Activated CD8-positive, alpha-beta memory T cell treated with anti-CD3 and anti-CD28 coated beads, Interleukin-2, amount 50 U/mL, for 1 hour (primary cell): Measurements from ENCODE around the gene MRPL41.
"Not testable (repeated sequence)": the region's sequence is repeated elsewhere in the genome, so short reads cannot be mapped to it uniquely, and the experiment has no call there.

ENCODE experiments used
- DNase-seq: peaks from one replicate; pipeline ENCODE4 v3.0.0-alpha.2; 2020; ENCODE audit errors: extremely low read depth

Gene MRPL41

DNA sequence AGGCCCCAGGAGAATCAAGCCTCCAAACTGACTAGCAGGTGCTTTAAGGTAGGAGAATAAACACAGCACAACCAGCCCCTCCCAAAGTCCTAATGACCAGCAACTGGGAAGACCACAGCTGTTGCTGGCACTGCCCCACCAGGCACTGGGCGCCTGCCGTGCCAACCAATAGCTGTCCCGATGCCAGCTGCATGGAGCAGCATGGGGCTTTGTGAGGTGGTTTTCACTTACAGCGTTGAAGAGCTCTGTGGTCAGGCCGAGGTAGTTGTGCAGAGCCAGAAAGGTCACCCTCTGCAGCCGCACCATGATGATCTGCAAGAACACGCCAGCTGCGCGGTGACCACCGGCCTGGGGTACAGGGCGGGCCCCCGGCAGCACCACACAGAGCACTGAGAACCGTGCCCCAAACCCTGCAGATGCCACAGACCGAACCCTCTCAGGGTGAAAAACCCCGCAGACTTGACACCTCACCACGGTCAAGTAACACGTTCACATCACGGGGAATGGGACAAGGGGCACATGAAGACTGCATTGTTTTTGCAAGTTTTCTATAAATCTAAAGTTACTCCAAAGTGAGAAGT, 30.2 kb upstream of the MRPL41 start:
- no peak for DNase-seq

DNA sequence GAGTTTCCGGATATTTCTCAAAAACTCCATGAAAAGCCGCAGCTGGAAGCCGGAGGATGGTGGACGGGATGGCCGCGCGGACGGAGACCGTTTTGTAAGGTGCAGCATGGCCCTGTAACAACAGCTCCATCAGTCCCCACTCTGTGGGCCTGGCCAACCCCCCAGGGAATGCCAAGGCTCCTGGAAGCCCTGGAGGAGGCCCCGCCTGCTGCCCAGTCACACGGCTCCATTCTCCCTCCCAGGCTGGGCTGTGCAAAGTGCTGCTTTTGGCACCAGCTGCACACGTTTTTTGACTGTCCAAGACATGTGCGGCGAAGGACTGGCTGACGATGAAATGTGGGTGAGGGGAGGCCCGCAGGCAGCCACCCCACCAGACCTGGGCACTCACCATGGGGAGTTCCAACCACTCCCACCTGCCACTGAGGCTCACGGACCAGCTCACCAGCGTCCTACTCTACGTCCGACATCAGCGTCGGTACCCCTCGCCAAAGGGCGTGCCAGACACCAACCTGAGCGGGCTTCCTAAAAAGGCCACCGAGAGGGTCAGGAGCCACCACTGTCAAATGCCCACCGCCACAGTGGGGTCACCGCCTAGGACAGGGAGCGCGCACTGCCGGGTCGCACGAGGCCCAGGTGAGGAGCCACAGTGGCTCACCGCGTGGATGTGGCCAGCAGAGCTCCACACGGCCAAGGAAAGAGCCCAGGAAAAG, 28.8 kb upstream of the MRPL41 start:
- no peak for DNase-seq

DNA sequence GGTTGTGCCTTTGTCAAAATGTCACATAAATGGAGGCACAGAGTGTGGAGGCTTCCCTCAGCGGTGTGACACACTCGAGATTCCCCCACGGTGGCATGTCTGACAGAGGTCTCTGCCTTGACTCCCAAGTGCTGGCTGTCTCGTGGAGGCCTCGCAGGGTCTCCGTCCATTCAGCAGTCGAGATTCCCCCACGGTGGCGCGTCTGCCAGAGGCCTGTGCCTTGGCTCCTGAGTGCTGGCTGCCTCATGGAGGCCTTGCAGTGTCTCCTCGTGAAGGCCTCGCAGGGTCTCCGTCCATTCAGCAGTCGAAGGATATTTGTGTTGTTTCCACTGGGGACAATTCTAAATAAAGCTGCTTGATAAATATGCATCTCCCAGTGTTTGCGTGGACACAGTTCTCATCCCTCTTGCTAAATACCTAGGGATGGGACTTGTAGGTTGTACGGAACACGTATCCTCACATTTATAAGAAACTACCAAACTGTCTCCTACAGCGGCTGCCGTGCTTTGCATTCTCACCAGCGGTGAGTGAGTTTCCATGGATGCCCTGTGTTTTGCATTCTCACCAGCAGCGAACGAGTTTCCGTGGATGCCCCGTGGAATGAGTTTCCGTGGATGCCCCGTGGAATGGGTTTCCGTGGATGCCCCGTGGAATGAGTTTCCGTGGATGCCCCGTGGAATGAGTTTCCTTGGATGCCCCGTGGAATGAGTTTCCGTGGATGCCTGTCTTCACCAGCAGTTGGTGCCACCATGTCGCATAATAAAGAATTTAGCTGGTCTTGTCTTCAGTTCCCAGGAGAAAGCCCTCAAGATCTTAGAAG, 27.3 kb upstream of the MRPL41 start:
- DNase-seq, result no peak

DNA sequence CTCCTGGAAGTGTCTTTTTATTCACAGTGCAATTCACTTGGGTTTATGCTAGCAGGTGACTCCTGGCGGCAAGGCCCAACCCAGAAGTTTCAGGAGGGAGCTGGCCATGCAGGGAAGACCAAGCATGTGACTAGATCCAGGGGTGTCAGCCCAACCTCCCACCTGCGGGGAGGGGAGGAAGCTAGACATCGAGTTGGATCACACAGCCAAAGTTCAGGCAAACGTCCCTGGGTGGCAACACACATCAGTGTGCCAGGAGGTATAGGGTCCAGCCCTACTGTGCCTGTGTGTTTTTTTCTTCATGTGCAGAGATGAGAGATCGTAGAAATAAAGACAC, 26.7 kb upstream of the MRPL41 start:
- DNase-seq, result no peak

DNA sequence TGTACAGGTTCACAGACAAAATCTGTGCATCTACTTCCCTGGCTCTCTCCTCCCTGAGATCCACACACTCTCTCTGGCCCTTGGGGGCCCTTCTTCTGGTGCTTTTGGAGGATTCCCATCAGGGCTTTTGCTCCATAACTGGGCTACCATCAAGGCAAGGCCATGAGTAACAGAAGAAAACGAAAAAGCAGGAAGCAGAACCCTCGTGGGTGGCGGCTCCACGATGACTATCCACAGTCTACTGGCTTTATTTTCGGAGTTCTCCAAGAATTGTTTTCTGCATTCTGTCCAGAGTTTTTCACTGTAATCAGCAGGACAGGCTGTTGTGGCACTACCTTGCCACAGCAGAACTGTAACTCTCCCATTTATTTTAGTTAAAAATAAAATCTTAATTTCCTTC, 21.3 kb upstream of the MRPL41 start:
- no peak for DNase-seq

DNA sequence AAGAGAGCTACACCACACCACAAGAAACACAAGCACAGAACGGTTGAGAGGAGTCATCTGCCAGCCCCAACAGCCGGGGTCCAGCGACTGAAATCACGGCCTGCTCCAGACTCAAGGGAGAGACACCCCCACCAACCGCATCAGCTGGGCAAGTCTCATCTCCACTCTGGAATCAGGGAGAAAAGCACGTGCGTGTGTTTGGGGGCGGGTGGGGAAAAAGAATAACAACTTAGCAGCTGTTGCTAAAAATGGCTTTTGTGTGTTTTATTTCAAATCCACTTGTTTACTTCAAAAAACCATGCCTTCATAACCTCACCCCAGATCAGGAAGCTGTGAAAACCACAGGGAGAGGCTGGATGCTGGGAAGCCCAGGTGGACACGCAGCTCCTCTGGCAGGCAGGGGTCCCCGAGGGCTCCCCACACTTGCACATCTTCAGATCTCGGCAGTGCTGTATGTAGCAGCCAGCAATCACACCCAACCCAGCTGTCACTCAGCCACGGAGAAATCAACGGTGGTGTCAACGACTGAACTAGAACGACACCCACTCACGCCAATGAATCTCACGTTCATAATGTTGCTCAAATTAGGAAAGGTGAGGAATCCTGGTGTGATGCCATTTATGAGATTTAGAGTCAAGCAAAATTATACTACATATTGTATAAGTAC, 20.4 kb upstream of the MRPL41 start:
- DNase-seq, result no peak

DNA sequence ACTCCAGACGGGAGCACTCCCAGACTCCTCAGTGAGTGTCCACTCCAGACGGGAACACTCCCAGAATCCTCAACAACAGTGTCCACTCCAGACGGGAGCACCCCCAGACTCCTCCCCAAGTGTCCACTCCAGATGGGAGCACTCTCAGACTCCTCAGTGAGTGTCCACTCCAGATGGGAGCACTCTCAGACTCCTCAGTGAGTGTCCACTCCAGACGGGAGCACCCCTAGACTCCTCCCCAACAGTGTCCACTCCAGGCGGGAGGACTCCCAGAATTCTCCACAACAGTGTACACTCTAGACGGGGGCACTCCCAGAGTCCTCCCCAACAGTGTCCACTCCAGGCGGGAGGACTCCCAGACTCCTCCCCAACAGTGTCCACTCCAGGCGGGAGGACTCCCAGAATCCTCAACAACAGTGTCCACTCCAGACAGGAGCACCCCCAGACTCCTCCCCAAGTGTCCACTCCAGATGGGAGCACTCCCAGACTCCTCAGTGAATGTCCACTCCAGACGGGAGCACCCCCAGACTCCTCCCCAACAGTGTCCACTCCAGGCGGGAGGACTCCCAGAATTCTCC, 18.7 kb upstream of the MRPL41 start:
- DNase-seq, result not testable (repeated sequence)

DNA sequence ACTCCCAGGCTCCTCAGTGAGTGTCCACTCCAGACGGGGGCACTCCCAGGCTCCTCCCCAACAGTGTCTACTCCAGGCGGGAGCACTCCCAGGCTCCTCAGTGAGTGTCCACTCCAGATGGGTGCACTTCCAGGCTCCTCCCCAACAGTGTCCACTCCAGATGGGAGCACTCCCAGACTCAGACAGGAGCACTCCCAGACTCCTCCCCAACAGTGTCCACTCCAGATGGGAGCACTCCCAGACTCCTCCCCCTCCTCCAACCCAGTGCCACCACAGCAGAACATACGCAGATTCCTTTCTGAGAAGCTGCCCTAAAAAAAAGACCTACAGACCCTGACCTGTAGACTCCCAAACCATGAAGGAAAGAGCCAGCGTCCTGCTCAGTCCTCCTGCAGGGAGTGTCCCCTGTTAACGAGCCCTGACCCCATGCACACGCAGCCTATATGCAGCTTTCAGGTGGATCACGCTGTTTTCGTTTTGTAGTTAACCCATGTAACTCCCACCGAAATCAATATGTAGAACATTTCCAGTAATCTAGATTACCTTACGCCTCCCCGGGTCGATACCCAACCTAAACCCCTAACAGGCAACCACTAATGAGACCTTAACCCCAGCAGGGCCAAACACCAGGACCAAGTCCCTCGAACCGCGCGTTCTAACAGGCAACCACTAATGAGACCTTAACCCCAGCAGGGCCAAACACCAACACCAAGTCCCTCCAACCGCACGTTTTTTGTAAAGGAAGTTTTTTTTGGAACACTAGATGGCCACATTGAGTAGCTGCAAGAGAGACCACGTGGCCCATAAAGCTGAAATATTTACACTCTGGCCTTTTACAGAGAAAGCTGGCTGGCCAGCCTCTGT, 17.2 kb upstream of the MRPL41 start:
- no peak for DNase-seq

DNA sequence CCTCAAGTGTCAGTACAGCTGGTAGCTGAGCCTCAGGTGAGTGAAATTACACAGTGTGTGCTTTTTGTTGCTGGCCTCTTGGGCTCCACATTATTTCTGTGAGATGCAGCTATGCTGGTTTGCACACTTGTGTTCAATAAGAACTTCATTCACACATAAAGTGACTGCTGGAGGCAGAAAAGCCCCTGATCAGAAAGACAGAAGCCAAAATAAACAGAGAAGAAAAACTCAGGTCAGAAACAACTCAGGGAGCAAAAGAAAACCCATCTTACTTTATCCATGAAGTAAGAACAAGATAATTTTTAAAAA, 16.6 kb upstream of the MRPL41 start:
- no peak for DNase-seq

DNA sequence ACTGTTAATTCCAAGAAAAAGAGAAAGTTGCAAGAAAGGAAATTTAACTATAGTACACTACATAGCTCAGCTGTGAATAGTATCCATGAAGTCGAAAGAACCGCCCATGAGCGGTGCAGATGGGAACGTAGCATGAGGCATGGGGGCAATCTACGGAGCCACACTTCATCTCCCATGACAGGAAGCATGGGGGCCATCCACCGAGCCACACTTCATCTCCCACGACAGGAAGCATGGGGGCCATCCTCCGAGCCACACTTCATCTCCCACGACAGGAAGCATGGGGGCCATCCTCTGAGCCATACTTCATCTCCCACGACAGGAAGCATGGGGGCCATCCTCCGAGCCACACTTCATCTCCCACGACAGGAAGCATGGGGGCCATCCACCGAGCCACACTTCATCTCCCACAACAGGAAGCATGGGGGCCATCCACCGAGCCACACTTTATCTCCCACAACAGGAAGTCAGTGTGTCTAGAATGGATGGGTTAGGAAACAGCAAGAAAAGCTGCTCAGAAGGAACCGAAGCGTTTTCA, 15.0 kb upstream of the MRPL41 start:
- DNase-seq, result not testable (repeated sequence)

DNA sequence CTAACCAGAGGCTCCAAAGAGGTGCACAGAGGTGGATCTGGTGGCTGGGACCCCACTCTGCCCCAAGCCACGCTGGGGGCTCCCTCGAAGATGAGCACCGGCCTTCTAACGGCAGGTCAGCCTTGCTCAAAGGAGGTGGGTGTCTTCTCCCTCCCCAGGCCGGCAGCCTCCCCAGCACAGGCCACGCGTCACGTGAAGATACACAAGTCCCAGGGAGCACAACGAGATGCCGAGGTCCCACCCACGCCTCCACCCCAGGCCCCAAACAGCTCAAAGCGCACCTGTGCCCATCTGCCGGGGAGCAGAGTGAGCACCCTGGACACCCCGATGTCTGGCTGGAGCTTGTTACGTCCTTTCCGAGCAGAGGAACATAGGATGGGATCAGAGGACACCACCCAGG, 13.6 kb upstream of the MRPL41 start:
- no peak for DNase-seq

DNA sequence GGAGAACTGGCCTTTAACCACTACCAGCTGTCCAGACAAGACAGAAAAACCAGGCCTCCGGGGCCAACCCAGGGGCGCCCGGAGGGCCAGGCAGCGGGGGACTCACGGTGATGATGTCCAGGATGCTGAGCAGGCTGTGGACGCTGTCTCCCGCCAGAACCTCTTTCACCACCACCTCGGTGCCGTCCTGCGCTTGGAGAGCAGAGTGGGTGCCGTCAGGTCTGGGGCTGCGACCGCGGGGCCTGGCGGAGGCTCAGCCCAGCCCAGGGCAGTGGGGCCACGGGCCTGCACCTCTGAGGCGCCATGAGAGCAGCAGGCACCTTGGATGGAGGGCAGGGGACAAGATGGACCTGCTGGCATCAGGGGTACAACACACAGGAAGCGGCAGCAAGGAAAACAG, 11.1 kb upstream of the MRPL41 start:
- DNase-seq, result no peak

DNA sequence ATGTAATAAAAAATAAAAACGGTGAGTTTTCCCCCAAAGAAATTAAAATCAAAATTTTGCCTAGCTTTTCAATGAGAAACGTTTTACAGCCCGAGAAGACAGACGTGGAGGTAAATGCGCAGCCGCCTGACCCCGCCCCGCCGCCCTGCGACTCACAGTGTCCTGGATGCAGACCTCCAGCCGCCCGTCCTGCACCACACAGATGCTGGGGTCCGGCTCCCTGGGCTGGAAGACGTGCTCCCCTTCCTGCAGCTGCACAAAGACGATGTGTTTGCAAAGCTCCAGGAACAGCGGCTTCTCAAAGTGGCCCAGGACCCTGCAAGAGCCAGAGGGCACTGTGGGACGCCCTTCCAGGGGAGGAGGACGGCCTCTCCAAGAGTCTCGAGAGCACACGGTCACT, 9.2 kb upstream of the MRPL41 start:
- DNase-seq, result no peak

DNA sequence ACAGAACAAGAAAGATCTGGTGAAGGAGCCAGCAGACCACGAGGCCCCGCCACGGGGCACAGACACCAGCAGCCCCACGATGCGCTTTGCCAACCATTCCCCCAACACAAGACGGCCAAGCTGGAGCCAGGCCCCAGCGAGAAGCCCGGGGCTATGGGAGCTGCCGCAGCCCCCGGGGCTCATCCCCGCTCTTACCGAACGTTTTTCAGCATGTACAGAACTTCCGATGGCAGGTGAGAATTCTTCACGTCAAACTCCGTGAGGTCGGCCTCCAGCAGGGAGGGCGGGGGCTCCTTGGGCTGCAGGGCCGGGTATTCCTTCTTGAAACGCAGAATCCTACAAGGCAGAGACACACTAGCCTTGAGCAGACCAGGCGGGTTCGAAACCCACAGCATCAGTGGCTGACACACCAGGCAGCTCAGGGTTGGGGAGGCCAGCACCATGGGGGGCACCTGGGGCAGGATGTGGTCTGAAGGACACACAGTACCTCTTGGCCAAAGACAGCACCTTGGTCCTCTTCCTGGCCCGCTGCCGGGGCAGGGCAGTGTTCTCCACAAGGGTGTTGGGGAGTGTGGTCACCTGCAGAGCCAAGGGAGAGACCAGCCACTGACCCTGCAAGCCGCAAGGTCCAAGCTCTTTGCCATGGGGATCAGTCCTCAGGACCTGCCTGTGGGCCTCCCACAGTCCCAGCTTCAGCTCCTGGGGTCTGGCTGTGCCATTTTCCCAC, 8.3 kb upstream of the MRPL41 start:
- no peak for DNase-seq

DNA sequence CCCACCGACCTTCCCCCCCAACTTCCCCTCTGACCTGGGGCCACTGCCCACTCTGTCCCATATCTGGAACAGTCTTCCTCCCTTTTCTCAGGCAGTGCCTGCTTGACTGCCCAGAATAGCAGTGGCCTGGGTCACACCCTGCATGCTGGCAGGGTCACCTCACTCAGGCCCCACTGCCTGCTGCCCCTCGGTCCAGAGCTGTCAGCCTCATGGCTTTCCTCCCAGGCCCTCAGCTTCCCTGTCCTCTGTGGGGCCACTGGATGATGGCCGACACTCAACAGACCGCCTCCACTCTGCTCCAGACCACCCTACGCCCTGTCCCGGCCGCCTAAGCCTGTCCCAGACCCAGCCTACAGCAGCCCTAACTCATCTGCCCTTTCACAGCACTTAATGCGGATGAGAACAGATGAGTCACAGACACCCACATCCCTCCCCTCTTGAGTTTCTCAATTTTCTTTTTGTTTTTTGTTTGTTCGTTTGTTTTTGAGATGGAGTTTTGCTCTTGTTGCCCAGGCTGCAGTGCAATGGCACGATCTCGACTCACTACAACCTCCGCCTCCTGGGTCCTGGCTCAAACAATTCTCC, 7.4 kb upstream of the MRPL41 start:
- DNase-seq, result no peak

DNA sequence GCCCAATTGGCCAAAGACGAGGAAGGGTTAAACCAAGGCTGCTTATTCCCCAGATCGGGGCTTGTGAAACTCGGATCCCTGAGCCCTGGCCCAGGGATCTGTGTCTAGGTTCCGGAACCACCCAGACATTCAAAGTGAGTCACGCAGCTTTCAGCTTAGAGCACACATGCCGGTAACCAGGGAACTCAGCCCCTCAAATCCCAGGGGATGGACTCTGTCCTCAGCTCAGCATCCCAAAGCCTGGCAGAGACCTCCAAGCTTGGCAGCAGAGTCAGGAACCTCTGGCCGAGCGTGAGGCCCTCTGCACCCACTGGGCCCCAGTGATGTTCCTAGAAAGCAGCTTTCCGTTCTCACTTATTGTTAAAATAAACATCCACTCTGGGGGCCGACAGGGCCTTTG, 6.6 kb upstream of the MRPL41 start:
- DNase-seq, result no peak

DNA sequence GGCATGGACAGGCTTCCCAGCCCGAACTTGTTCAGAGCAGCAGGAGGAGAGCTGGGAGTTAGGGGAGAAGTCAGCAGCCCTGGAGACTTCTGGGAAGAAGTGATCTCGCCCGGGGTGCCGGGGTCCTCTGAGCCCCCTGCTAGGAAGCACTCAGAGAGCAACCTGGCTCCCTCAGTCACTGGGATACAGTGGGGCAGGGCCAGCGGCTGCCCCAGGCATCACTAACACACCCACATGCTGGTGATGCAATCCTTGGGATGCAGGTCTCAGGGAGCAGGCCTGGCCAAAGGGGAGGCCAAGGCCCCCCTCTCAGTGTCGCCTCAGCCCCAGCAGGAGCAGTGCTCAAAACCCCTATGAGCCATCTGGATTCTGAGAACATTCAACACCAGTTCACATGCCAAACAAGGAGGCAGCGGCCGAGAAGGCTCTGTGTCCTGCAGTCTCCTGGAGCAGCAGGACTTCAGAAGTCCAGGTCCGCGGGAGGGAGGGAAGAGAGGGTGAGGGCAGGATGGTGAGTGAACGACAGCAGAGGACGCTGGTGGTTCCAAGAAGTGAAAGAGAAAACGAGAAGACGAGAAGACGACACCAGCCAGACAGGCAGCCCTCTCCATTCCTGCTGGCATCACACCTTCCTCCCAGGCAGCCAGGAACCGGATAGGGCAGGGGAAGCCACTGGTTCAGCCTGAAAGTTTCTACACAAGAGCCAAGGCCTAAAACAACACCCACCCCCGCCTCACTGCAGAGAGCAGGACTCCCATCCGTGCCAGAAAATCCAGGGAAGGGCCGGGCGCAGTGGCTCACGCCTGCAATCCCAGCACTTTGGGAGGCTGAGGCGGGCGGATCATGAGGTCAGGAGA, 3.8 kb upstream of the MRPL41 start:
- no peak for DNase-seq

DNA sequence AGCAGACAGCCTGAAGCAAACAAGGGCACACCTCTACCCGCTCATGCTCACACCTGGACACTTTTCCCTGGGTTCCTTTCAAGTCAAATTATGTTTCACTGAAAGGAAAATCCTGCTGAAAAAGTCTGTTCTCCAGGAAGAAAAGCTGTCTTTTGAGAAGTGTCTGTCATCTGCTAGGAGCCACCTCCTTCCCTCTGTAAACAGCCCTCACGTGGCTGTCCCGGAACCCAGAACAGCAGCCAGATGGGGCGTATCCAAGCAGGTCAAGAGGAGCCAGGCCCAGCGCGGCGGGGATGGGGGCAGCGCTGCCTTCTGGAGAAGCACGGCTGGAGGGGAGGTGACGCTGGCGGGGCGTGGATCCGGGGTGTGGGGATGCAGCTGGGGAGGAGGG, 1.5 kb upstream of the MRPL41 start, which contains the start of gene PNPLA7:
Gene PNPLA7 (minus strand): TSS at position 172 of the 391 bp plus-strand sequence. CDS start 205 bp downstream, outside the sequence.
- DNase-seq, result no peak

DNA sequence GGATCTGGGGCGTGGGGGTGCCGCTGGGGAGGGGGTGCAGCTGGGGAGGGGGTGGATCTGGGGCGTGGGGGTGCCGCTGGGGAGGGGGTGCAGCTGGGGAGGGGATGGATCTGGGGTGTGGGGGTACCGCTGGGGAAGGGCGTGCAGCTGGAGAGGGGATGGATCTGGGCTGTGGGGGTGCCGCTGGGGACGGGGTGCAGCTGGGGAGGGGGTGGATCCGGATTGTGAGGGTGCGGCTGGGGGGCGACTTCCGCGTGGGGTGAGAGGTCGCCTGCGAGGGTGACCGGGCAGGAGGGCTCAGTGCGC, 768 bp upstream of the MRPL41 start:
- not testable (repeated sequence) for DNase-seq
